GM12873 (cell line): Measurements from ENCODE around the gene OSTM1.

Source experiments
- CTCF ChIP-seq: IDR thresholded peaks from 2 replicates; pipeline ENCODE4 v1.5.1; 2012; ENCODE audit warnings: low read depth, mild to moderate bottlenecking, moderate library complexity, low read length, control low read depth; ENCODE audit not compliant: insufficient read depth; ENCODE audit errors: missing control alignments

Gene OSTM1

DNA sequence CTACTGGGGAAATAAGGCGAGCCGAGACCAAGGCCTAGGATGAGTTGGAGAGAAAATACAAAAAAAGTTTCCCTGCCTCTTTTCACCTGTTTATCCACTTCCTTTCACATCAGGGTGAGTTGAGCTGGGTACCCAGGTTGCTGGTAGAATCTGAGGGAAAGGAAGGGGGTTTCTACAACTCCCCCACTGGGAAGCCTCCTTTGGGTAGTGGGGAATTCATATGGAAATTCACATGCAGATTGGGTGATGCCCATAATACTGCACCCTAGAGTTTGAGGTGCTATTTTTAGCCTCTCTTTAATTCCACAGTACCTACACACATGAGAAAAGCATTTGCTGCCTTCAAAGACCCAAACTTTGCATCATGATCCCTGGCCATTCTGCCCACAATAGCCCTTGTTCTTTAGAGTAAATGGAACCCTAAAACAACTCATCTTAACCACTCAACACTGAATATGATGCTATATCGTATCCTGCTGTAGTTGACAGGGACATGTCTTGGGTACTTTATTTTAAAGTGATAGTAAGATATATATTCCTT is 2.7 kb downstream of the OSTM1 start:
- no peak for TF ChIP-seq CTCF

- TF ChIP-seq CTCF: no peak
Observed at GRCh38 chr6:108068618-108069017, 5.9 kb downstream of the OSTM1 start.

DNA sequence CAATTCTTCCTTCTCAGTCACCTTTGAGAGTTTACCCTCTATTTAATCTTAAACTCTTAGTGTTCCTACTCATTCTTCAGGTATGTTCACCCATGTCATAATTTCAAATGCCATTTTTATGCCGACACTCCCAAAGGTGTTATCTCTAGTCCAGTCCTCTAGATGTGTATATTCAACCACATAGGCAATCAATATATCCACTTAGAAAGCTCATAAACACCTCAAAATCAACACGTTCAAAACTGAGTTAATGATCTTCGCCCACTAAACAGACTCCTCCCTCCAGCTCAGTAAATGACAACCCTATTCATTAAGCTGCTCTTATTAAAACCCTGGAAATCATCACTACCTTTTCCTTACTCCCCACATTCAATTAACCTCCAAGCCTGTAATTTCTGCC is 6.4 kb downstream of the OSTM1 start:
- no peak for TF ChIP-seq CTCF

- no peak for TF ChIP-seq CTCF
Observed at GRCh38 chr6:108052706-108053105, 21.8 kb downstream of the OSTM1 start.

DNA sequence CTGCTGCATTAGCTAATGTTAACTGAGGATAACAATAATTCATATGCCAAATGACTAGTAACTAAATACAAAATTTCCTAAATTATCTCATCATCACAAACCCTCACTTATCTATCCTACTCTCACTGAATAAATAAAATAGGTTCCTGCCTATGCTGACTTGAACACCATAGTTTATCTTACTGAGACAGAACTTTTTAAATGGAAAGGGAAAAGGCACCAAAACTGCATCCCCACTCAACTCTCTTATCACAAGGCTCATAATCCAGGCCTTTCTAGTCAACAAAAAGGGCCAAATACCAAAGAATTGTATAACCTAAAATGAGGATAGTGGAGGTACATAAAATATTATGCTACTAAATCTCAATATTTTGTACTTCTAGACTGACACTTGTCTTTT is 23.1 kb downstream of the OSTM1 start:
- no peak for TF ChIP-seq CTCF

DNA sequence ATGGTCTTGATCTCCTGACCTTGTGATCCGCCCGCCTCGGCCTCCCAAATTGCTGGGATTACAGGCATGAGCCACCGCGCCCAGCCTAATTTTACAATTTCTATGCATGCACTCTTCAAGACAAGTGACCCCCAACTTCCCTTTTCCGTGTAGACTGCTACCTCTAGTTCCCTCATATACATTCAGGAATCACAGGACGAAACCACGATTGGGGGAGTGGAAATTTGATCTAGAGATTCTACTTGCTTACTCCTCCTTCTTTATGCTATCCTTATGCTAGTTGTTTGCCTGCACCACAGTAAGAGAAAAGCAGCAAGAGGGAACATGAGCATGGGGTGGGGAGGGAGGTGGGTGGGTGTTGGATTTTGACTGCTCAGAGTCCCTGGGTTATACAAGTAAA is 34.9 kb downstream of the OSTM1 start:
- TF ChIP-seq CTCF: no peak

GRCh38 chr6:108036884-108037283 is 37.7 kb downstream of the OSTM1 start:
- no peak for TF ChIP-seq CTCF
